Kasumi-1 (cell line): ENCODE data around the gene SIPA1L2.

ENCODE experiments used
- DNase-seq, 2 experiments: peaks; one replicate each; lab custom pipeline; 2025; lab: John Stamatoyannopoulos, UW

Gene SIPA1L2

GRCh38 chr1:232589812-232590743 lies 39.9 kb downstream of the SIPA1L2 start:
- peak; percentile 84 to 89 for DNase-seq

GRCh38 chr1:232589111-232589811 lies 40.7 kb downstream of the SIPA1L2 start:
- DNase-seq: no peak

GRCh38 chr1:232587141-232588008 lies 42.6 kb downstream of the SIPA1L2 start:
- DNase-seq: no peak

- DNase-seq: no peak
Measured at GRCh38 chr1:232586679-232587078, 43.3 kb downstream of the SIPA1L2 start.

GRCh38 chr1:232585486-232585885 lies 44.4 kb downstream of the SIPA1L2 start:
- no peak for DNase-seq

GRCh38 chr1:232581932-232582331 lies 48.0 kb downstream of the SIPA1L2 start:
- DNase-seq: no peak
